Prostate gland (tissue), 2 donors: ENCODE data around the gene KIFC3. TPM values are rescaled to one million over a fixed set of nuclear protein-coding genes. Genes with fewer than 3 reads are reported as not detected.

Experiments used
- DNase-seq: peaks from one replicate; pipeline ENCODE4 v3.0.0-alpha.2; 2019; ENCODE audit warnings: low spot score
- H3K27ac ChIP-seq, 2 donors: fragments of 200-600 bp; sonication (generic); 2 replicates each; pipeline ENCODE4 v1.5.1; 2017 to 2019
- H3K27me3 ChIP-seq: fragments of 200-600 bp; sonication (generic); replicated peaks from 2 replicates; pipeline ENCODE4 v1.5.1; 2019; ENCODE audit not compliant: insufficient read depth
- H3K36me3 ChIP-seq, 2 donors: fragments of 200-600 bp; sonication (generic); 1 replicate in 1 of 2; 2 replicates in 1 of 2; pipeline versions ENCODE4 v1.5.1 to v1.8.1; 2017 to 2019
- H3K4me1 ChIP-seq: fragments of 200-600 bp; sonication (generic); replicated peaks from 2 replicates; pipeline ENCODE4 v1.5.1; 2019
- H3K4me3 ChIP-seq, 2 donors: fragments of 200-600 bp; sonication (generic); 2 replicates each; pipeline ENCODE4 v1.5.1; 2017 to 2019
- H3K9me3 ChIP-seq: fragments of 200-600 bp; sonication (generic); 2 replicates; pipeline ENCODE4 v1.5.1; 2017
- CTCF ChIP-seq, 4 experiments: fragments of 200-600 bp in 2 of 4; fragments of 450-650 bp in 2 of 4; sonication (generic) in 2 of 4; IDR thresholded peaks; 1 replicate in 3 of 4; 2 replicates in 1 of 4; pipeline ENCODE4 v1.5.1; 2016 to 2019; ENCODE audit warnings: antibody characterized with exemption in 4 of 4, mild to moderate bottlenecking in 2 of 4, moderate library complexity in 2 of 4
- POLR2A ChIP-seq: fragments of 450-650 bp; IDR thresholded peaks from one replicate; pipeline ENCODE4 v1.6.1; 2016; ENCODE audit warnings: antibody characterized with exemption, mild to moderate bottlenecking
- POLR2AphosphoS5 ChIP-seq: sonication (generic); formaldehyde crosslinking; IDR thresholded peaks from one replicate; pipeline ENCODE4 v1.6.1; 2017; ENCODE audit warnings: antibody characterized with exemption
- WGBS: methylation state at CpG from one replicate; pipeline ENCODE4 v1.1.5; 2018; 5-methylcytosine and 5-hydroxymethylcytosine counted together
- intact Hi-C: fragments of 100-400 bp; cut with DNase I; formaldehyde crosslinking; loops from one replicate; pipeline ENCODE4 v1.14.2; 2022
- total RNA-seq, 2 donors: library from RNA; depleted of rRNA; stranded (reverse); fragments of >200 nt; gene quantifications; one replicate each; pipeline ENCODE4 v1.1.0, GENCODE V29; 2016

Gene KIFC3
- total RNA-seq, 2 donors from 2014 or later = 16.3 to 79.5 TPM

GRCh38 chr16:57757883-57758282, 44.4 kb downstream of the KIFC3 start:
- DNase-seq = no peak
- no peaks in the 10 kb centered on the region for H3K4me1 ChIP-seq
- H3K27me3 ChIP-seq = no peaks in the 10 kb centered on the region
- TF ChIP-seq POLR2A = no peak
- H3K36me3 ChIP-seq = no peaks in the 10 kb centered on the region
- intact Hi-C loops = loop anchor here (1.0 to 10.0 kb wide), 4 partner anchors 44 to 244 kb away; partner anchors contain the start of genes KIFC3, USB1 and ZNF319
- 92% methylated on average over 7 of the region's 7 CpGs for WGBS
- no peak overlapping the region for H3K27ac ChIP-seq
- H3K4me3 ChIP-seq = no peak overlapping the region
- no peaks in the 10 kb centered on the region for H3K9me3 ChIP-seq

DNA sequence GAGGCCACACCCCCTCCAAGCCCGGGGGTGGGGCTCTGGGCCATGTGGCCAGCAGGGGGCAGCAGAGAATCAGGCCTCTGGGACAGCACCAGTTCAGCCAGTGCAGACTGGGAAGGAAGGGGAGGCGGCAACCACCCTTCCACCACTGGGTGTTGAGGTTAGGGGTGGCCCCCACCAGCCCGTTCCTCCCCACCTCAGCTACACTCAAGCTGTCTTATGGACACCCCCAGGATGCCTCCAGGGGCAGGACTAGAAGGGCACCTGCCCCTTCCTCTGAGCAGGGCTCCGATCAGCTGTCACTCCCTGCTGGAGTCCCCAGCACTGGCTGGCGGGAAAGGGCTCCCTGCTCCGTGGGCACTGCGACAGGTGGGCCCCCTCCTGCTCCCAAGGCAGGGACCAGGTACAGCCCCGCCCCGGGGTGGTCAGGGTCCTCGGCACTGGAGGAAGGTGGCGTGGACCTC, 44.9 kb downstream of the KIFC3 start:
- TF ChIP-seq POLR2AphosphoS5 (peak; percentile 50), CTCF (IDR thresholded peaks at IDR 0.05) (peak; percentile 76 to 96 (median 90)), POLR2A (no peak)
- WGBS = 30% methylated on average over 4 of the region's 11 CpGs
- Histone ChIP-seq H3K27me3 (no peaks in the 10 kb centered on the region), H3K36me3 (no peaks in the 10 kb centered on the region), H3K9me3 (no peaks in the 10 kb centered on the region), H3K4me3 (no peak overlapping the region), H3K27ac (no peak overlapping the region), H3K4me1 (no peaks in the 10 kb centered on the region)
- peak; percentile 82 for DNase-seq
- intact Hi-C loops = loop anchor here (1.0 to 10.0 kb wide), 4 partner anchors 45 to 245 kb away; partner anchors contain the start of genes KIFC3, USB1 and ZNF319

DNA sequence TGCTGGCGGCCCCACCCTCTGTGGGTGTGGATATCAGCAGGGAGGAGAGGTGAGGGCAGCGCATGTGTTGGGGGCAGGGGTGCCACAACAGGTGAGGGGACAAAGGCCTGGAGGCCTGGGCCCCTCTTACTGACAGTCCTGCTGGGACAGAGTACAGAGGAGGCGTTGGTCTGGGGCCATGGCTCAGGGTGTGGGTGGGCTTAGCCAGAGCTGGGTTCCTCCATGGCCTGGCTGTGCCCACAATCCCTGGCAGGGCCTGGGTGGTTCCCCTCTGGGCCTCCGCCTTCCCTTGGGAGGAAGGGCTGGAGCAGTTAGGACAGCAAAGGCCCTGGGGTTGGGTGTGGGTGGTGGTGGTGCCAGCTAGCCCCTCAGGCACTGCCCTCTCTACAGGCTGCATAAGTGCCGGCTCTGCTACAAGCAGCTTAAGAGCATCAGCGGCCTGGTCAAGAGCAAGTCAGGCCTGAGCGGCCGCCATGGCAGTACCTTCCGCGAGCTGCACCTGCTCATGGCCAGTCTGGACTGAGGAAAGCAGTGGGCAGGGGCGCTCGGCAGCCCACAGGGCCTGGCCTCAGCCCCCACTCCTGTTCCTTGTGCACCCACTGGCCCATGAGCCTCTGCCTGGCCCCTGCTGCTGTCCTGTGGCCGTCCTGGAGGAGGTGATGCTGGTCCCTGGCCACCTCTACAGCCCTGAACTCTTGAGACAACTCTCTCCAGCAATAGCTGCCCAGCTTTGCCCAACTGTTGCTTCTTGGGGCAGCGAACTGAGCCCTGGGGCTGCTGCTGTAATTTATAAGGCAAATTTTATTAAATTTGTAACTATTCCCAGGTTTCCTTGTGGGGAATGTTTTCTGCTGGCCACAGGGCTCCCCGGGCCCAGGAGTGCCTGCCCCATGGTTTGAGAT, 45.6 kb downstream of the KIFC3 start:
- WGBS = 84% methylated on average over 14 of the region's 15 CpGs
- H3K27me3 ChIP-seq = no peaks in the 10 kb centered on the region
- H3K27ac ChIP-seq = no peak overlapping the region
- TF ChIP-seq CTCF (IDR thresholded peaks at IDR 0.05) (no peak), POLR2A (no peak), POLR2AphosphoS5 (no peak)
- no peaks in the 10 kb centered on the region for H3K9me3 ChIP-seq
- intact Hi-C loops = loop anchor here (1.0 to 10.0 kb wide), 4 partner anchors 46 to 246 kb away; partner anchors contain the start of genes KIFC3, USB1 and ZNF319
- DNase-seq = no peak
- no peaks in the 10 kb centered on the region for H3K4me1 ChIP-seq
- H3K4me3 ChIP-seq = no peak overlapping the region
- no peaks in the 10 kb centered on the region for H3K36me3 ChIP-seq

- intact Hi-C loops = loop anchor here (5.0 to 10.0 kb wide), 3 partner anchors 46 to 246 kb away; partner anchors contain the start of genes KIFC3, USB1 and ZNF319
- H3K9me3 ChIP-seq = no peaks in the 10 kb centered on the region
- DNase-seq = no peak
- 70% methylated on average over 18 of the region's 18 CpGs for WGBS
- no peaks in the 10 kb centered on the region for H3K27me3 ChIP-seq
- TF ChIP-seq POLR2A = no peak
- no peak for TF ChIP-seq POLR2AphosphoS5
- TF ChIP-seq CTCF (IDR thresholded peaks at IDR 0.05) = no peak
- no peaks in the 10 kb centered on the region for H3K36me3 ChIP-seq
- H3K4me3 ChIP-seq = no peak overlapping the region
- no peak overlapping the region for H3K27ac ChIP-seq
- H3K4me1 ChIP-seq = no peaks in the 10 kb centered on the region
These were observed 46.4 kb downstream of the KIFC3 start for GRCh38 chr16:57755726-57756423.

DNA sequence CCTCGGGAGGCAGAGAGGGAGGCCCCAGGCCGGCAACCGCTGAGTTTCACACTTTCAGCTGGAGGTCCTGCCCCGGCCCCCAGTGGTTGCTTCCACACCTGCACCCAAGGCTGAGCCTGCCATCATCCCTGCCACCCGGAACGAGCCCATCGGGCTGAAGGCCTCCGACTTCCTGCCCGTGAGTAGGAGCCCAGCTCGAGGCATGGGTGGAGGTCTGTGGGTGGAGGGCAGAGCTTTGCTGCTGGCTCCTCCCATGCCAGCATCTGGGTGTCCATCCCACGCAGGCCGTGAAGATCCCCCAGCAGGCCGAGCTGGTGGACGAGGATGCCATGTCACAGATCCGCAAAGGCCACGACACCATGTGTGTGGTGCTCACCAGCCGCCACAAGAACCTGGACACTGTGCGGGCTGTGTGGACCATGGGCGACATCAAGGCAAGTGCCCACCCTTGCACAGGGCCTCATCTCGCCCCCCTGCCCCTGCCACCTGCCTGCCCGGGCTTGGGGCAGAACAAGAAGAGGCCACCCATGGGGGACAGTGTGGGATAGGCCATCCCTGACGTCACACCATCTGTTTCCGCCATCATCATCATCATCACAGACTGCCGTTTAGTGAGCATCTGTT, 47.1 kb downstream of the KIFC3 start:
- H3K27me3 ChIP-seq = no peaks in the 10 kb centered on the region
- TF ChIP-seq POLR2A = no peak
- no peak for TF ChIP-seq CTCF (IDR thresholded peaks at IDR 0.05)
- no peak for TF ChIP-seq POLR2AphosphoS5
- intact Hi-C loops = loop anchor here (5.0 to 10.0 kb wide), 3 partner anchors 47 to 247 kb away; partner anchors contain the start of genes KIFC3, USB1 and ZNF319
- no peak for DNase-seq
- H3K27ac ChIP-seq = no peak overlapping the region
- no peaks in the 10 kb centered on the region for H3K9me3 ChIP-seq
- H3K4me1 ChIP-seq = no peaks in the 10 kb centered on the region
- no peak overlapping the region for H3K4me3 ChIP-seq
- no peaks in the 10 kb centered on the region for H3K36me3 ChIP-seq
- WGBS = 81% methylated on average over 21 of the region's 24 CpGs
